ENCODE results near the gene PPP2R5E.

The PPP2R5E gene

GRCh38 chr14:63460680-63461369 lies 82.4 kb downstream of the PPP2R5E start:
- Histone ChIP-seq H3K4me3 (ENCODE audit: insufficient read depth, low read depth, low read length, poor library complexity, severe bottlenecking) (no peak overlapping the region), H3K27ac (ENCODE audit: insufficient read depth, low read length, poor library complexity, severe bottlenecking) (no peak overlapping the region), H3K27me3 (replicated peaks; ENCODE audit: control insufficient read depth, insufficient read depth, low read length, poor library complexity, severe bottlenecking) (no peaks in the 10 kb centered on the region), H3K9me3 (ENCODE audit: control insufficient read depth, low read length) (no peaks in the 10 kb centered on the region), H3K36me3 (ENCODE audit: control insufficient read depth, insufficient read depth, low read length) (no peaks in the 10 kb centered on the region), H3K4me1 (ENCODE audit: control insufficient read depth, insufficient read depth, low read length, poor library complexity, severe bottlenecking) (no peaks in the 10 kb centered on the region)
- DNase-seq, result no peak

- Histone ChIP-seq H3K4me1 (ENCODE audit: control insufficient read depth, insufficient read depth, low read length, poor library complexity, severe bottlenecking) (no peaks in the 10 kb centered on the region), H3K9me3 (ENCODE audit: control insufficient read depth, low read length) (no peaks in the 10 kb centered on the region), H3K27me3 (replicated peaks; ENCODE audit: control insufficient read depth, insufficient read depth, low read length, poor library complexity, severe bottlenecking) (no peaks in the 10 kb centered on the region), H3K27ac (ENCODE audit: insufficient read depth, low read length, poor library complexity, severe bottlenecking) (no peak overlapping the region), H3K36me3 (ENCODE audit: control insufficient read depth, insufficient read depth, low read length) (no peaks in the 10 kb centered on the region), H3K4me3 (ENCODE audit: insufficient read depth, low read depth, low read length, poor library complexity, severe bottlenecking) (no peak overlapping the region)
- no peak for DNase-seq
These were observed 83.4 kb downstream of the PPP2R5E start for GRCh38 chr14:63459738-63460137.

- Histone ChIP-seq H3K9me3 (ENCODE audit: control insufficient read depth, low read length) (no peaks in the 10 kb centered on the region), H3K4me1 (ENCODE audit: control insufficient read depth, insufficient read depth, low read length, poor library complexity, severe bottlenecking) (no peaks in the 10 kb centered on the region), H3K36me3 (ENCODE audit: control insufficient read depth, insufficient read depth, low read length) (peaks cover 6% of the 10 kb centered on the region), H3K4me3 (ENCODE audit: insufficient read depth, low read depth, low read length, poor library complexity, severe bottlenecking) (no peak overlapping the region), H3K27ac (ENCODE audit: insufficient read depth, low read length, poor library complexity, severe bottlenecking) (no peak overlapping the region), H3K27me3 (replicated peaks; ENCODE audit: control insufficient read depth, insufficient read depth, low read length, poor library complexity, severe bottlenecking) (no peaks in the 10 kb centered on the region)
- DNase-seq, result no peak
These were observed 85.7 kb downstream of the PPP2R5E start for GRCh38 chr14:63457498-63457897.

GRCh38 chr14:63454863-63455622 lies 88.1 kb downstream of the PPP2R5E start:
- H3K27ac ChIP-seq (ENCODE audit: insufficient read depth, low read length, poor library complexity, severe bottlenecking), result no peak overlapping the region

GRCh38 chr14:63454436-63454835 lies 88.7 kb downstream of the PPP2R5E start:
- Histone ChIP-seq H3K9me3 (ENCODE audit: control insufficient read depth, low read length) (no peaks in the 10 kb centered on the region), H3K4me1 (ENCODE audit: control insufficient read depth, insufficient read depth, low read length, poor library complexity, severe bottlenecking) (no peaks in the 10 kb centered on the region), H3K27me3 (replicated peaks; ENCODE audit: control insufficient read depth, insufficient read depth, low read length, poor library complexity, severe bottlenecking) (no peaks in the 10 kb centered on the region), H3K27ac (ENCODE audit: insufficient read depth, low read length, poor library complexity, severe bottlenecking) (no peak overlapping the region), H3K36me3 (ENCODE audit: control insufficient read depth, insufficient read depth, low read length) (peaks cover 11% of the 10 kb centered on the region), H3K4me3 (ENCODE audit: insufficient read depth, low read depth, low read length, poor library complexity, severe bottlenecking) (no peak overlapping the region)
- DNase-seq, result no peak

More at GRCh38 chr14:63454863-63455622, 88.1 kb downstream of the PPP2R5E start:
- Histone ChIP-seq H3K36me3 (ENCODE audit: control insufficient read depth, insufficient read depth, low read length) (peaks cover 11% of the 10 kb centered on the region), H3K4me1 (ENCODE audit: control insufficient read depth, insufficient read depth, low read length, poor library complexity, severe bottlenecking) (no peaks in the 10 kb centered on the region), H3K9me3 (ENCODE audit: control insufficient read depth, low read length) (no peaks in the 10 kb centered on the region), H3K27me3 (replicated peaks; ENCODE audit: control insufficient read depth, insufficient read depth, low read length, poor library complexity, severe bottlenecking) (no peaks in the 10 kb centered on the region), H3K4me3 (ENCODE audit: insufficient read depth, low read depth, low read length, poor library complexity, severe bottlenecking) (no peak overlapping the region)
- no peak for DNase-seq

- Histone ChIP-seq H3K27me3 (replicated peaks; ENCODE audit: control insufficient read depth, insufficient read depth, low read length, poor library complexity, severe bottlenecking) (no peaks in the 10 kb centered on the region), H3K27ac (ENCODE audit: insufficient read depth, low read length, poor library complexity, severe bottlenecking) (no peak overlapping the region), H3K36me3 (ENCODE audit: control insufficient read depth, insufficient read depth, low read length) (peaks cover 11% of the 10 kb centered on the region), H3K4me1 (ENCODE audit: control insufficient read depth, insufficient read depth, low read length, poor library complexity, severe bottlenecking) (no peaks in the 10 kb centered on the region), H3K9me3 (ENCODE audit: control insufficient read depth, low read length) (no peaks in the 10 kb centered on the region), H3K4me3 (ENCODE audit: insufficient read depth, low read depth, low read length, poor library complexity, severe bottlenecking) (no peak overlapping the region)
- DNase-seq, result no peak
These were observed 89.7 kb downstream of the PPP2R5E start for GRCh38 chr14:63453443-63453936.

GRCh38 chr14:63452796-63453195 lies 90.4 kb downstream of the PPP2R5E start:
- H3K4me3 ChIP-seq (ENCODE audit: insufficient read depth, low read depth, low read length, poor library complexity, severe bottlenecking), result no peak overlapping the region
- no peaks in the 10 kb centered on the region for H3K27me3 ChIP-seq (replicated peaks; ENCODE audit: control insufficient read depth, insufficient read depth, low read length, poor library complexity, severe bottlenecking)
- H3K9me3 ChIP-seq (ENCODE audit: control insufficient read depth, low read length), result no peaks in the 10 kb centered on the region
- H3K4me1 ChIP-seq (ENCODE audit: control insufficient read depth, insufficient read depth, low read length, poor library complexity, severe bottlenecking), result no peaks in the 10 kb centered on the region
- H3K36me3 ChIP-seq (ENCODE audit: control insufficient read depth, insufficient read depth, low read length), result peaks cover 11% of the 10 kb centered on the region
- DNase-seq, result no peak
- no peak overlapping the region for H3K27ac ChIP-seq (ENCODE audit: insufficient read depth, low read length, poor library complexity, severe bottlenecking)

GRCh38 chr14:63448841-63449240 lies 94.3 kb downstream of the PPP2R5E start:
- Histone ChIP-seq H3K27ac (ENCODE audit: insufficient read depth, low read length, poor library complexity, severe bottlenecking) (no peak overlapping the region), H3K4me3 (ENCODE audit: insufficient read depth, low read depth, low read length, poor library complexity, severe bottlenecking) (no peak overlapping the region), H3K9me3 (ENCODE audit: control insufficient read depth, low read length) (no peaks in the 10 kb centered on the region), H3K36me3 (ENCODE audit: control insufficient read depth, insufficient read depth, low read length) (peaks cover 11% of the 10 kb centered on the region), H3K27me3 (replicated peaks; ENCODE audit: control insufficient read depth, insufficient read depth, low read length, poor library complexity, severe bottlenecking) (no peaks in the 10 kb centered on the region), H3K4me1 (ENCODE audit: control insufficient read depth, insufficient read depth, low read length, poor library complexity, severe bottlenecking) (no peaks in the 10 kb centered on the region)
- DNase-seq, result no peak

GRCh38 chr14:63444588-63444987 lies 98.6 kb downstream of the PPP2R5E start:
- no peak for DNase-seq
- peaks cover 6% of the 10 kb centered on the region for H3K36me3 ChIP-seq (ENCODE audit: control insufficient read depth, insufficient read depth, low read length)
- H3K27ac ChIP-seq (ENCODE audit: insufficient read depth, low read length, poor library complexity, severe bottlenecking), result no peak overlapping the region
- no peaks in the 10 kb centered on the region for H3K27me3 ChIP-seq (replicated peaks; ENCODE audit: control insufficient read depth, insufficient read depth, low read length, poor library complexity, severe bottlenecking)
- H3K4me1 ChIP-seq (ENCODE audit: control insufficient read depth, insufficient read depth, low read length, poor library complexity, severe bottlenecking), result no peaks in the 10 kb centered on the region
- H3K9me3 ChIP-seq (ENCODE audit: control insufficient read depth, low read length), result no peaks in the 10 kb centered on the region
- H3K4me3 ChIP-seq (ENCODE audit: insufficient read depth, low read depth, low read length, poor library complexity, severe bottlenecking), result no peak overlapping the region

GRCh38 chr14:63443988-63444387 lies 99.2 kb downstream of the PPP2R5E start:
- DNase-seq, result no peak
- no peak overlapping the region for H3K4me3 ChIP-seq (ENCODE audit: insufficient read depth, low read depth, low read length, poor library complexity, severe bottlenecking)
- H3K9me3 ChIP-seq (ENCODE audit: control insufficient read depth, low read length), result no peaks in the 10 kb centered on the region
- peaks cover 6% of the 10 kb centered on the region for H3K36me3 ChIP-seq (ENCODE audit: control insufficient read depth, insufficient read depth, low read length)
- H3K27me3 ChIP-seq (replicated peaks; ENCODE audit: control insufficient read depth, insufficient read depth, low read length, poor library complexity, severe bottlenecking), result no peaks in the 10 kb centered on the region
- no peak overlapping the region for H3K27ac ChIP-seq (ENCODE audit: insufficient read depth, low read length, poor library complexity, severe bottlenecking)
- H3K4me1 ChIP-seq (ENCODE audit: control insufficient read depth, insufficient read depth, low read length, poor library complexity, severe bottlenecking), result no peaks in the 10 kb centered on the region

Data from effector memory CD4-positive, alpha-beta T cell (primary cell).